ENCODE data around the gene SMYD3. TPM values are rescaled to one million over a fixed set of nuclear protein-coding genes. Genes with fewer than 3 reads are reported as not detected.

The SMYD3 gene
- total RNA-seq, 2 experiments from 2014 or later, result 22.6 to 24.6 TPM

- ChIA-PET POLR2A (no interaction called here), CTCF (interaction anchor here (0.9 kb wide), 1 partner anchor 10 kb away, joined by 3 read pairs; no protein-coding TSS in a partner anchor)
- Mint-ChIP-seq H3K9me3 (peaks cover 20% of the 10 kb centered on the region), H3K27me3 (no peaks in the 10 kb centered on the region), H3K4me1 (ENCODE audit: low read depth) (no peaks in the 10 kb centered on the region), H3K36me3 (ENCODE audit: low read depth) (peaks cover 49% of the 10 kb centered on the region), H3K27ac (no peak overlapping the region), H3K4me3 (no peak overlapping the region)
- TF ChIP-seq CTCF (IDR thresholded peaks at IDR 0.05), result no peak
- intact Hi-C loops (cut with micrococcal nuclease), result no loop called here
- ATAC-seq (no peak), DNase-seq (no peak)
Observed at GRCh38 chr1:245751116-245751515, 756.0 kb downstream of the SMYD3 start.

- no peaks in the 10 kb centered on the region for H3K27me3 Mint-ChIP-seq
- no peaks in the 10 kb centered on the region for H3K4me1 Mint-ChIP-seq (ENCODE audit: low read depth)
- ChIA-PET POLR2A (no interaction called here), CTCF (no interaction called here)
- intact Hi-C loops (cut with micrococcal nuclease), result no loop called here
- peaks cover 47% of the 10 kb centered on the region for H3K36me3 Mint-ChIP-seq (ENCODE audit: low read depth)
- DNase-seq, result no peak
- TF ChIP-seq CTCF (IDR thresholded peaks at IDR 0.05), result no peak
- H3K27ac Mint-ChIP-seq, result no peak overlapping the region
- peaks cover 22% of the 10 kb centered on the region for H3K9me3 Mint-ChIP-seq
- H3K4me3 Mint-ChIP-seq, result no peak overlapping the region
- no peak for ATAC-seq
Observed at GRCh38 chr1:245750261-245750660, 756.8 kb downstream of the SMYD3 start.

- intact Hi-C loops (cut with micrococcal nuclease), result no loop called here
- peaks cover 46% of the 10 kb centered on the region for H3K36me3 Mint-ChIP-seq (ENCODE audit: low read depth)
- no peak overlapping the region for H3K4me3 Mint-ChIP-seq
- H3K4me1 Mint-ChIP-seq (ENCODE audit: low read depth), result no peaks in the 10 kb centered on the region
- ChIA-PET POLR2A (no interaction called here), CTCF (no interaction called here)
- no peaks in the 10 kb centered on the region for H3K27me3 Mint-ChIP-seq
- no peak for TF ChIP-seq CTCF (IDR thresholded peaks at IDR 0.05)
- ATAC-seq (no peak), DNase-seq (no peak)
- no peak overlapping the region for H3K27ac Mint-ChIP-seq
- H3K9me3 Mint-ChIP-seq, result peaks cover 25% of the 10 kb centered on the region
Observed at GRCh38 chr1:245749053-245749452, 758.0 kb downstream of the SMYD3 start.

- DNase-seq, result no peak
- ChIA-PET CTCF (no interaction called here), POLR2A (interaction anchor here (0.6 to 1.3 kb wide), 2 partner anchors 10 to 37 kb away, joined by 3 to 5 read pairs; no protein-coding TSS in a partner anchor)
- intact Hi-C loops (cut with micrococcal nuclease), result no loop called here
- TF ChIP-seq CTCF (IDR thresholded peaks at IDR 0.05), result no peak
- no peak for ATAC-seq
- H3K36me3 Mint-ChIP-seq (ENCODE audit: low read depth), result peaks cover 46% of the 10 kb centered on the region
- H3K4me3 Mint-ChIP-seq, result no peak overlapping the region
- H3K27ac Mint-ChIP-seq, result no peak overlapping the region
- no peaks in the 10 kb centered on the region for H3K27me3 Mint-ChIP-seq
- H3K4me1 Mint-ChIP-seq (ENCODE audit: low read depth), result no peaks in the 10 kb centered on the region
- peaks cover 25% of the 10 kb centered on the region for H3K9me3 Mint-ChIP-seq
Observed at GRCh38 chr1:245748646-245749045, 758.4 kb downstream of the SMYD3 start.

GRCh38 chr1:245748240-245748639 lies 758.8 kb downstream of the SMYD3 start:
- no peak for TF ChIP-seq CTCF (IDR thresholded peaks at IDR 0.05)
- Mint-ChIP-seq H3K4me1 (ENCODE audit: low read depth) (no peaks in the 10 kb centered on the region), H3K27ac (no peak overlapping the region), H3K36me3 (ENCODE audit: low read depth) (peaks cover 46% of the 10 kb centered on the region), H3K9me3 (peaks cover 25% of the 10 kb centered on the region), H3K27me3 (no peaks in the 10 kb centered on the region), H3K4me3 (no peak overlapping the region)
- intact Hi-C loops (cut with micrococcal nuclease), result no loop called here
- ChIA-PET CTCF (no interaction called here), POLR2A (interaction anchor here (0.6 to 1.3 kb wide), 2 partner anchors 10 to 38 kb away, joined by 3 to 5 read pairs; no protein-coding TSS in a partner anchor)
- no peak for DNase-seq
- ATAC-seq, result no peak
